ENCODE results near the gene TRIM37.

The TRIM37 gene

DNA sequence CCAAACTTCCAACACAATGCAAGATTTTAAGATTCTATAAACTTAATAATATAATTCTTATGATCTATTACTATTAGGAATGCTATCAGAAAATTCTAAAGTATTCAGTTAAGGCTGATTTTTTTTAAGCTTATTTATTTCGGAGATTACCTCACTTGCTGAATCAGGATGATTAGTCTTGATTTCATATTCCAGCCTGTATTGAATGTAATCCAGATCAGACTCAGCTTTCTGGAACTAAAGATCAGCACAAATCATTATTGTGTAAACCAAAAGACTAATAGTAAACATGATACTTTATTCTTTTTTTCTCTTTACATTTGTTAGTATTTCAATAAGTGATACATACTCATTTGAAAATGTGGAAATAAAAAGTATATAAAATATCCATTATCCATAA lies 24.5 kb upstream of the TRIM37 start:
- no peak for DNase-seq (ENCODE audit: low read depth)
- TF ChIP-seq, protein P1, sequence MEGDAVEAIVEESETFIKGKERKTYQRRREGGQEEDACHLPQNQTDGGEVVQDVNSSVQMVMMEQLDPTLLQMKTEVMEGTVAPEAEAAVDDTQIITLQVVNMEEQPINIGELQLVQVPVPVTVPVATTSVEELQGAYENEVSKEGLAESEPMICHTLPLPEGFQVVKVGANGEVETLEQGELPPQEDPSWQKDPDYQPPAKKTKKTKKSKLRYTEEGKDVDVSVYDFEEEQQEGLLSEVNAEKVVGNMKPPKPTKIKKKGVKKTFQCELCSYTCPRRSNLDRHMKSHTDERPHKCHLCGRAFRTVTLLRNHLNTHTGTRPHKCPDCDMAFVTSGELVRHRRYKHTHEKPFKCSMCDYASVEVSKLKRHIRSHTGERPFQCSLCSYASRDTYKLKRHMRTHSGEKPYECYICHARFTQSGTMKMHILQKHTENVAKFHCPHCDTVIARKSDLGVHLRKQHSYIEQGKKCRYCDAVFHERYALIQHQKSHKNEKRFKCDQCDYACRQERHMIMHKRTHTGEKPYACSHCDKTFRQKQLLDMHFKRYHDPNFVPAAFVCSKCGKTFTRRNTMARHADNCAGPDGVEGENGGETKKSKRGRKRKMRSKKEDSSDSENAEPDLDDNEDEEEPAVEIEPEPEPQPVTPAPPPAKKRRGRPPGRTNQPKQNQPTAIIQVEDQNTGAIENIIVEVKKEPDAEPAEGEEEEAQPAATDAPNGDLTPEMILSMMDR (IDR thresholded peaks at IDR 0.05; ENCODE audit: low read depth, low read length, missing control alignments), result no peak
- H3K4me3 ChIP-seq (ENCODE audit: low read depth, low read length), result no peak overlapping the region

DNA sequence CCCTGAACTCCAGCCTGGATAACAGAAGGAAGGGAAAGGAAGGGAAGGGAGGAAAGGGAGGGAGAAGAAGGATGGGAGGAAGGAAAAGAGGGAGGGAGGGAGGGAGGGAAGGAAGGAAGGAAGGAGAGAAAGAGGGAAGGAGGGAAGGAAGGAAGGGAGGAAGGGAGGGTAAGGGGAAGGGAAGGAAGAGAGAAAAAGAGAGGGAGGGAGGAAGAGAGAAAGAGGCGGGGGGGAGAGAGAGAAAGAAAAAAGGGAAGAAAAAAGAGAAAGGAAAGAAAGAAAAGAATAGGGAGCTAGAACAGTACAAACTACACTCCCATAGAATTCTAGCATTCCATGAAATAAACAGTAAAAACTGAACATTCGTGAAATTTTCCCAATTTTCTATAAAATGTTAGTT lies 23.1 kb upstream of the TRIM37 start:
- TF ChIP-seq, protein P1 (IDR thresholded peaks at IDR 0.05; ENCODE audit: low read depth, low read length, missing control alignments), result no peak
- no peak overlapping the region for H3K4me3 ChIP-seq (ENCODE audit: low read depth, low read length)
- no peak for DNase-seq (ENCODE audit: low read depth)

DNA sequence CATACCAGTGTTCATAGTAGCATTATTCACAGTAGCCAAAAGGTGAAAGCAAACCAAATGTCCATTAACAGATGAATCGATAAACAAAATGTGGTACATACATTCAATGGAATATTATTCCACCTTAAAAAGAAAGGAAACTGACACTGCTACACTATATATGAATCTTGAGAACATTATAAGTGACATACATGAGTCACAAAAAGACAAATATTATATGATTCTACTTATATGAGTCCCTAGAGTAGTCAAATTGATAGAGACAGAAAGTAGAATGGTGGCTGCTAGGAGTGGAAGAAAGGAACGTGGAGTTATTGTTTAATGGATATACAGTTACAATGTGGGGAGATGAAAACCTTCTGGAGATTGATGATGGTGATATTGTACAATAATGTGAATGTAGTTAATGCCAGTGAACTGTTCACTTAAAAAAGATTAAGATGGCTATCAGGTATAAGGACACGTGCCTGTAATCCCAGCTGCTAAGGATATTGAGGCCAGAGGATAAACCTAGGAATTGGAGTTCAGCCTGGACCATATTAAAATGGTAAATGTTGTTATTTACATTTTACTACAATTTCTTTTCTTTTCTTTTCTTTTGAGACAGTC lies 20.2 kb upstream of the TRIM37 start:
- no peak overlapping the region for H3K4me3 ChIP-seq (ENCODE audit: low read depth, low read length)
- DNase-seq (ENCODE audit: low read depth), result no peak
- TF ChIP-seq, protein P1 (IDR thresholded peaks at IDR 0.05; ENCODE audit: low read depth, low read length, missing control alignments), result no peak

DNA sequence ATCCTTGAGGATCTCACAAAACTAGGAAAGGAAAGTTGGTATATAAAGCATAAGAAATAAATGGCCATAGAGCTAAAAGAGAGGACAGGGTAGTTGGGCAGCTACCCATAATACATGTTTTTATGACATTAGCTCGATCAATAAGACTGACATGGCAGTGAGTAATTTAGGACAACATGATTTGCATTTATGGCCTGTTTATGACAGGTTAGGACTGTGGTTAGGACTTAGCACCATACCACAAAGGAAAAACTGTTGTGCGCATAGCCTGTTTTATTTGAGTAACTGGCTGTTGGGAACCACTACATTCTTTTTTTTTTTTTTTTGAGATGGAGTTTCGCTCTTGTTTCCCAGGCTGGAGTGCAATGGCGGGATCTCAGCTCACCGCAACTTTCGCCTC lies 18.0 kb upstream of the TRIM37 start:
- DNase-seq (ENCODE audit: low read depth), result peak; percentile 59
- H3K4me3 ChIP-seq (ENCODE audit: low read depth, low read length), result no peak overlapping the region
- TF ChIP-seq, protein P1 (IDR thresholded peaks at IDR 0.05; ENCODE audit: low read depth, low read length, missing control alignments), result no peak

DNA sequence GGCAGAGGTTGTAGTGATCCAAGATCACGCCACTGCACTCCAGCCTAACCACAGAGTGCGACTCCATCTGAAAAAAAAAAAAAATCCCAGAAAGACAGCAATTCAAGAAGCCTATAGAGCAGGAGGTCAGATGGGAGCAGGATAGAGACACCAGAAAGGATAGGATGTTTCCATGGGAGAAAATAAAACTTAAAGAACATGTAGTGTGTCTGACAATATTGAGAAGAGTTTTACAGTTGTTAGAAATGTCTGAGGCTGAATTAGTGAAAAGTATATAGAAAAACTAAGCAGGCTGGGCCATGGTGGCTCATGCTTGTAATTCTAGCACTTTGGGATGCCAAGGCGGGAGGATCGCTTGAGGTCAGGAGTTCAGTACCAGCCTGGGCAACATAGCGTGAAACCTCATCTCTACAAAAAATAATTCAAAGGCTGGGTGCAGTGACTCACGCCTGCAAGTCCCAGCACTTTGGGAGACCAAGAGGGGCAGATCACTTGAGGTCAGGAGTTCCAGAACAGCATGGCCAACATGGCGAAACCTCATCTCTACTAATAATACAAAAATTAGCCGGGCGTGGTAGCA lies 15.3 kb upstream of the TRIM37 start:
- TF ChIP-seq, protein P1 (IDR thresholded peaks at IDR 0.05; ENCODE audit: low read depth, low read length, missing control alignments), result no peak
- no peak for DNase-seq (ENCODE audit: low read depth)
- H3K4me3 ChIP-seq (ENCODE audit: low read depth, low read length), result no peak overlapping the region

DNA sequence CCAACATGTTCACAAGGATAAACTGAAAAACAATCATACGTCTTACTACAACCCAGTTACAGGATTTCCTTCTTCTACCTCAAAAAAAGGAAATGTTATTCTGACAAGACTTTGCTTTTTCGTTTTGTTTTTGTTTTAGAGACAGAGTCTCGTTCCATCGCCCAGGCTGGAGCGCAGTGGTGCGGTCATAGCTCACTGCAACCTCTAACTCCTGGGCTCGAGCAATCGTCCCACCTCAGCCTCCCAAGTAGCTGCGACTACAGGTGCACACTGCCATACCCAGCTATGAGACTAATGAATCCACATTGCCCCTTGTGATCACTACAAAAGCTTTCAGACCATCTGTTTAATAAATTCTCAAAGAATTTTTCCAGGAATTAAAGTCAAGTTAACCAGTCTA lies 8.8 kb upstream of the TRIM37 start:
- DNase-seq (ENCODE audit: low read depth), result no peak
- H3K4me3 ChIP-seq (ENCODE audit: low read depth, low read length), result no peak overlapping the region
- TF ChIP-seq, protein P1 (IDR thresholded peaks at IDR 0.05; ENCODE audit: low read depth, low read length, missing control alignments), result no peak

DNA sequence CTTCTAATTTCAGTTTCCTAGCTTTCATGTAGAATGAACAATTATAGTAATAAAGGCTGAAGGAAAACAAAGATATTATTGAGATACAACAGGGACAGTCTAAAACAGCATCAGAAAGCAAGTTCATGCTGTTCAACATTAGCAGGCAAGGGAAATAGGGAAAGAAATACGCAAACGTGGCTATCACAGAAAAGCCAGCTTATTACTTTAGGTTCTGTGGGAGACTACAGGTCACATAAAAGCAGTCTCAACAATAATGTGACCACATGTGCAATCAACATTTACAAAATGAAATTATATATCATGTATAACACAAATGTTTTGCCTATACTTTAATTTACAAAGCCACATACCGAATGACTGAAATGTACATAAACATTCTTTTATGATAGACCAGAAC lies 4.9 kb upstream of the TRIM37 start:
- DNase-seq (ENCODE audit: low read depth), result no peak
- TF ChIP-seq, protein P1 (IDR thresholded peaks at IDR 0.05; ENCODE audit: low read depth, low read length, missing control alignments), result no peak
- H3K4me3 ChIP-seq (ENCODE audit: low read depth, low read length), result no peak overlapping the region

All from GM12864 (cell line).